UCSD-AML1 (cell line): Measurements from ENCODE around the gene ZBTB46.

Source experiments
- DNase-seq: peaks from one replicate; lab custom pipeline; 2025; ENCODE audit not compliant: unreplicated experiment; lab: John Stamatoyannopoulos, UW

The ZBTB46 gene

GRCh38 chr20:63748070-63748933 lies 82.8 kb downstream of the ZBTB46 start:
- DNase-seq = no peak

- no peak for DNase-seq
These were observed 83.4 kb downstream of the ZBTB46 start for GRCh38 chr20:63747622-63748069.

- no peak for DNase-seq
These were observed 84.2 kb downstream of the ZBTB46 start for GRCh38 chr20:63746751-63747315.

GRCh38 chr20:63745961-63746731 lies 84.9 kb downstream of the ZBTB46 start:
- DNase-seq = no peak

GRCh38 chr20:63745424-63745805 lies 85.6 kb downstream of the ZBTB46 start:
- no peak for DNase-seq

- no peak for DNase-seq
These were observed 86.3 kb downstream of the ZBTB46 start for GRCh38 chr20:63744574-63745423.

GRCh38 chr20:63744158-63744557 lies 86.9 kb downstream of the ZBTB46 start:
- no peak for DNase-seq

GRCh38 chr20:63743210-63743970 lies 87.7 kb downstream of the ZBTB46 start:
- no peak for DNase-seq

- no peak for DNase-seq
These were observed 88.6 kb downstream of the ZBTB46 start for GRCh38 chr20:63742381-63743024.

GRCh38 chr20:63741676-63742380 lies 89.2 kb downstream of the ZBTB46 start:
- no peak for DNase-seq

GRCh38 chr20:63741354-63741675 lies 89.7 kb downstream of the ZBTB46 start:
- no peak for DNase-seq

- peak; percentile 69 for DNase-seq
These were observed 90.3 kb downstream of the ZBTB46 start for GRCh38 chr20:63740627-63741353.

- peak; percentile 49 for DNase-seq
These were observed 90.9 kb downstream of the ZBTB46 start for GRCh38 chr20:63740070-63740626.

- DNase-seq = peak; percentile 77
These were observed 91.7 kb downstream of the ZBTB46 start, which contains the start of gene SLC2A4RG for GRCh38 chr20:63739130-63740069. TSS of gene SLC2A4RG (plus strand) at chr20:63739776. CDS start at chr20:63739913, 137 bp downstream.

- DNase-seq = no peak
These were observed 92.4 kb downstream of the ZBTB46 start for GRCh38 chr20:63738687-63739129.

GRCh38 chr20:63737945-63738686 lies 92.9 kb downstream of the ZBTB46 start:
- DNase-seq = no peak
